SU-DHL-6 (cell line): ENCODE results near the gene IST1.

Experiments used
- EZH2phosphoT487 ChIP-seq: fragments of 200-600 bp; sonication (generic), shearing (Covaris generic); conservative IDR thresholded peaks from 2 replicates; pipeline ENCODE4 v1.6.1; 2018; ENCODE audit warnings: mild to moderate bottlenecking, antibody characterized with exemption, low read length, moderate library complexity, mixed read lengths
- TF ChIP-seq, protein P1 (sequence below): fragments of 200-600 bp; sonication (generic); IDR thresholded peaks from one replicate; pipeline ENCODE4 v1.5.1; 2017; ENCODE audit warnings: antibody characterized with exemption, mild to moderate bottlenecking, low read length, moderate library complexity; ENCODE audit not compliant: insufficient read depth, poor library complexity, severe bottlenecking

DNA sequence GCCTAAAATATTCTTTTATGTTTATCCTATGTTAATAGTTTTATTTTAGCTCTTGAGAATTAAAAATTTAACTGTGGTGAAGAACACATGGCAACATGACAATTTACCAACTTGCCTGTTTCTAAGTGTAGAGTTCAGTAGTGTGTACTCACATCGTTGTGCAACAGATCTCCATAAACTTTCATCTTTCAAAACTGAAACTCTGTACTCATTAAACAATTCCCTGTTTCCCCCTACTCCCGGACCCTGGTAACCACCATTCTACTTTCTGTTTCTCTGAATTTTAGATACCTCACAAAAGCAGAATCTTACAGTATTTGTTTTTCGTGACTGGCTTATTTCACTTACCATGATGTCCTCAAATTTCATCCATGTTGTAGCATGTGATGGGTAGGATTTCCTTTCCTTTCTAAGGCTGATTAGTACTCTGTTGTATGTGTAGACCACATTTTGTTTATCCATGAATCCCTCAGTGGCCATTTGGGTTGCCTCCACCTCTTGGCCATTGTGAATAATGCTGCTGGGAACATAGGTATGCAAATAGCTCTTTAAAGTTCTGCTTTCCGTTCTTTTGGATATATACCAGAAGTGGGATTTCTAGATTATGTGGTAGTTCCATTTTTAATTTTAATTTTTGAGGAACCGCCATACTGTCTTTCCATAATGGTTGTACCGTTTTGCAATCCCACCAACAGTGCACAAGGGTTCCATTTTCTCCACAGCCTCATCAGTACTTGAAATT lies 17.4 kb downstream of the IST1 start:
- TF ChIP-seq, protein P1, sequence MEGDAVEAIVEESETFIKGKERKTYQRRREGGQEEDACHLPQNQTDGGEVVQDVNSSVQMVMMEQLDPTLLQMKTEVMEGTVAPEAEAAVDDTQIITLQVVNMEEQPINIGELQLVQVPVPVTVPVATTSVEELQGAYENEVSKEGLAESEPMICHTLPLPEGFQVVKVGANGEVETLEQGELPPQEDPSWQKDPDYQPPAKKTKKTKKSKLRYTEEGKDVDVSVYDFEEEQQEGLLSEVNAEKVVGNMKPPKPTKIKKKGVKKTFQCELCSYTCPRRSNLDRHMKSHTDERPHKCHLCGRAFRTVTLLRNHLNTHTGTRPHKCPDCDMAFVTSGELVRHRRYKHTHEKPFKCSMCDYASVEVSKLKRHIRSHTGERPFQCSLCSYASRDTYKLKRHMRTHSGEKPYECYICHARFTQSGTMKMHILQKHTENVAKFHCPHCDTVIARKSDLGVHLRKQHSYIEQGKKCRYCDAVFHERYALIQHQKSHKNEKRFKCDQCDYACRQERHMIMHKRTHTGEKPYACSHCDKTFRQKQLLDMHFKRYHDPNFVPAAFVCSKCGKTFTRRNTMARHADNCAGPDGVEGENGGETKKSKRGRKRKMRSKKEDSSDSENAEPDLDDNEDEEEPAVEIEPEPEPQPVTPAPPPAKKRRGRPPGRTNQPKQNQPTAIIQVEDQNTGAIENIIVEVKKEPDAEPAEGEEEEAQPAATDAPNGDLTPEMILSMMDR = no peak
- no peak for TF ChIP-seq EZH2phosphoT487
